Lung (tissue), 12 donors: ENCODE measurements around the gene OR52B2. TPM values are rescaled to one million over a fixed set of nuclear protein-coding genes. Genes with fewer than 3 reads are reported as not detected.
"Not testable (repeated sequence)": the region's sequence is repeated elsewhere in the genome, so short reads cannot be mapped to it uniquely, and the experiment has no call there.

Experiments
- ATAC-seq: fragments of 200-7000 bp; cut with Tn5 transposase; one replicate; pipeline ENCODE4 v1.9.1; 2020; ENCODE audit warnings: moderate number of reproducible peaks; ENCODE audit not compliant: insufficient read depth, low FRiP score
- DNase-seq, 3 donors: peaks; one replicate each; pipeline ENCODE4 v3.0.0-alpha.2; 2013 to 2017
- H3K27ac ChIP-seq, 2 donors: one replicate each; pipeline ENCODE4 v1.5.1; 2013; ENCODE audit warnings: mild to moderate bottlenecking in 2 of 2, moderate library complexity in 2 of 2, control low read depth in 1 of 2, inconsistent platforms in 1 of 2, low read depth in 1 of 2, low read length in 1 of 2
- H3K27me3 ChIP-seq, 3 donors: one replicate each; pipeline ENCODE4 v1.5.1; 2013; ENCODE audit warnings: low read length in 2 of 3; ENCODE audit not compliant: control insufficient read depth in 3 of 3, insufficient read depth in 3 of 3
- H3K36me3 ChIP-seq, 4 donors: one replicate each; pipeline ENCODE4 v1.5.1; 2013; ENCODE audit warnings: low read length in 4 of 4, mild to moderate bottlenecking in 1 of 4, moderate library complexity in 1 of 4; ENCODE audit not compliant: control insufficient read depth in 4 of 4, insufficient read depth in 4 of 4
- H3K4me1 ChIP-seq, 5 donors: one replicate each; pipeline ENCODE4 v1.5.1; 2013; ENCODE audit warnings: low read length in 5 of 5, mild to moderate bottlenecking in 2 of 5, moderate library complexity in 1 of 5; ENCODE audit not compliant: control insufficient read depth in 5 of 5, insufficient read depth in 5 of 5
- H3K4me3 ChIP-seq: one replicate; pipeline ENCODE4 v1.5.1; 2013; ENCODE audit warnings: mild to moderate bottlenecking, control low read depth, moderate library complexity
- H3K9ac ChIP-seq, 2 donors: one replicate each; pipeline ENCODE4 v1.5.1; 2013; ENCODE audit warnings: low read length in 2 of 2, control low read depth in 1 of 2; ENCODE audit not compliant: insufficient read depth in 1 of 2
- H3K9me3 ChIP-seq, 4 donors: one replicate each; pipeline ENCODE4 v1.5.1; 2013; ENCODE audit warnings: low read length in 3 of 4, mild to moderate bottlenecking in 1 of 4, moderate library complexity in 1 of 4; ENCODE audit not compliant: control insufficient read depth in 4 of 4, insufficient read depth in 3 of 4
- WGBS, 2 donors: extraction: QIAGEN DNeasy Blood & Tissue Kit; methylation state at CpG; one replicate each; pipeline ENCODE4 v1.1.7; 2013; 5-methylcytosine and 5-hydroxymethylcytosine counted together
- polyA plus RNA-seq, 2 donors: library from polyadenylated mRNA; stranded (reverse); fragments of 200-250 nt; gene quantifications; one replicate each; pipeline ENCODE4 v1.2.1, GENCODE V29; 2013
- total RNA-seq, 2 donors: library from RNA; depleted of rRNA in 1 of 2; stranded (reverse); fragments of >200 nt in 1 of 2; gene quantifications; one replicate each; pipeline ENCODE4 v1.2.1, GENCODE V29; 2014 to 2021
- TF ChIP-seq, protein P1 (sequence below): IDR thresholded peaks from 2 replicates; pipeline ENCODE4 v1.5.1; 2012; ENCODE audit warnings: mild to moderate bottlenecking; ENCODE audit errors: control extremely low read depth, extremely low read depth
- donor health status: control.
- donor health status: control.
- donor health status: Bipolar disorder and iron deficiency.
- donor health status: healthy.
- donor health status: DM: yes; HTN: yes; CAD: no.

The OR52B2 gene
- total and polyA plus RNA-seq, 4 donors: not detected

DNA sequence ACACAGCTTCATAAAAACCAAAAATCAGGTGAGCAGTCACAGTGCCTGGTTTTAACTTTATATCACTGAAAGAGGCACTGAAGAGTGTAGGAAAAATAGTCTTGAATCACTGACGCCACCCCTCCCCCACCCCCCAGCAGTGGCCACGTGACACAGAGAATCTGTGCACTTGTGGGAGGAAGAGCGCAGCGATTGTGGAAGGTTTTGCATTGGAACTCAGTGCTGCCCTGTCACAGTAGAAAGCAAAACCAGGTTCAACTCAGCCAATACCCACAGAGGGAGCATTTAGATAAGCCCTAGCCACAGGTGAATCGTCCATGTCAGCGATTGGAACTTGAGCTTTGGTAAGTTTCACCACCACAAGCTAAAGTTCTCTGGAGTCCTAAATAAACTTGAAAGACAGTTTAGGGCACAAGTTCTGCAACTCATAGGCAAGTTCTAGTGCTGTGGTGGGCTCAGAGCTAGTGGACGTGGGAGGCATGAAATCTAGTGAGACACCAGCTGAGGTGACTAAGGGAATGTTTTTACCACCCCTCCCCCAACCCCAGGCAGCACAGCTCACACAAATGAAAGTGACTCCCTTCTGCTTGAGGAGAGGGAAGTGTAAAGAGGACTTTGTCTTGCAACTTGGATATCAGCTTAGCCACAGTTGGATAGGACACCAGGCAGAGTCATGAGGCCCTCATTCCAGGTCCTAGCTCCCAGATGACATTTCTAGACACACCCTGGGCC is 13.3 kb downstream of the OR52B2 start:
- H3K4me1 ChIP-seq: no peaks in the 10 kb centered on the region
- peaks cover 0 to 3% (median 0%) of the 10 kb centered on the region in 4 donors for H3K9me3 ChIP-seq
- no peak overlapping the region for H3K4me3 ChIP-seq
- no peak overlapping the region for H3K9ac ChIP-seq
- 76 to 88% methylated on average over 7 of the region's 7 CpGs for WGBS, 2 donors
- TF ChIP-seq, protein P1, sequence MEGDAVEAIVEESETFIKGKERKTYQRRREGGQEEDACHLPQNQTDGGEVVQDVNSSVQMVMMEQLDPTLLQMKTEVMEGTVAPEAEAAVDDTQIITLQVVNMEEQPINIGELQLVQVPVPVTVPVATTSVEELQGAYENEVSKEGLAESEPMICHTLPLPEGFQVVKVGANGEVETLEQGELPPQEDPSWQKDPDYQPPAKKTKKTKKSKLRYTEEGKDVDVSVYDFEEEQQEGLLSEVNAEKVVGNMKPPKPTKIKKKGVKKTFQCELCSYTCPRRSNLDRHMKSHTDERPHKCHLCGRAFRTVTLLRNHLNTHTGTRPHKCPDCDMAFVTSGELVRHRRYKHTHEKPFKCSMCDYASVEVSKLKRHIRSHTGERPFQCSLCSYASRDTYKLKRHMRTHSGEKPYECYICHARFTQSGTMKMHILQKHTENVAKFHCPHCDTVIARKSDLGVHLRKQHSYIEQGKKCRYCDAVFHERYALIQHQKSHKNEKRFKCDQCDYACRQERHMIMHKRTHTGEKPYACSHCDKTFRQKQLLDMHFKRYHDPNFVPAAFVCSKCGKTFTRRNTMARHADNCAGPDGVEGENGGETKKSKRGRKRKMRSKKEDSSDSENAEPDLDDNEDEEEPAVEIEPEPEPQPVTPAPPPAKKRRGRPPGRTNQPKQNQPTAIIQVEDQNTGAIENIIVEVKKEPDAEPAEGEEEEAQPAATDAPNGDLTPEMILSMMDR: no peak
- no peak for DNase-seq
- no peaks in the 10 kb centered on the region for H3K27me3 ChIP-seq
- H3K36me3 ChIP-seq: no peaks in the 10 kb centered on the region
- ATAC-seq: no peak
- no peak overlapping the region for H3K27ac ChIP-seq

DNA sequence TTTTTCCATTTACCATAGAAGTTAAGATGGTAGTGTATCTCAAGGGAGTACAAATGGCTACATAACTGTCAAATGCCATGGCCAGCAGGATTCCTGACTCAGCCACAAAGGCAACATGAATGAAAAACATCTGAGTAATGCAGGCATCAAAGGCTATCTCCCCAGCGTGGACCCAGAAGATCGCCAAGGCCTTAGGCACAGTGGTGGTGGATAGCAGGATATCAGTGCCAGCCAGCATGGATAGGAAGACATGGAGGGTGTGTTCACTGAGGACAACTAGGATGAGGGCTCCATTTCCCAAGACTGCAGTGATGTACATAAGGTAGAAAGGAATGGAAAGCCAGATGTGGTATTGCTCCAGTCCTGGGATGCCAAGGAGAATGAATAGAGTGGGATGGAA is 18.0 kb downstream of the OR52B2 start:
- WGBS, 2 donors: 90 to 96% methylated on average over 2 of the region's 2 CpGs
- Histone ChIP-seq H3K9me3 (peaks cover 0 to 3% (median 0%) of the 10 kb centered on the region in 4 donors), H3K4me3 (no peak overlapping the region), H3K36me3 (no peaks in the 10 kb centered on the region), H3K4me1 (no peaks in the 10 kb centered on the region), H3K27ac (no peak overlapping the region), H3K9ac (no peak overlapping the region), H3K27me3 (no peaks in the 10 kb centered on the region)
- DNase-seq (no peak), ATAC-seq (no peak)
- TF ChIP-seq, protein P1: no peak

DNA sequence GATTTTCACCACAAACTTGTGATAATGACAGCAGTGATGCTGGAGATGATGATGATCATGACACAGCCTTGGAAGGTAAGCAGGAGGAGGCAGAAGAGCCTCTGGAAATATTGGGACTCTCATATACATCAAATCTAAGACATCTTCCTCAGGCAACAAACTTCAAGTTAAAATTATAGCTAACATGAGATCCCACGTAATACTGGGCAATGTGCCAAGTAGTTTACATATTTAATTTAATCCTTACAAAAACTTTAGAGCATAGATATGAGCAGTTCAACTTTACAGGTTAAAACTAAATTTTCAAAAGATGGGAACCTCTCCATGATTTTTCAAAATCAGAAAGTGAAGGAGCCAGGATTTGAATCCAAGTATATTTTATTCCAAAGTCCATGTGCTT is 19.0 kb downstream of the OR52B2 start:
- no peak overlapping the region for H3K9ac ChIP-seq
- ATAC-seq: no peak
- WGBS, 2 donors: 16 to 18% methylated on average over 1 of the region's 1 CpG
- H3K36me3 ChIP-seq: no peaks in the 10 kb centered on the region
- H3K27ac ChIP-seq: no peak overlapping the region
- H3K9me3 ChIP-seq: peaks cover 0 to 3% (median 0%) of the 10 kb centered on the region in 4 donors
- no peaks in the 10 kb centered on the region for H3K27me3 ChIP-seq
- DNase-seq: no peak
- TF ChIP-seq, protein P1: no peak
- H3K4me1 ChIP-seq: no peaks in the 10 kb centered on the region
- no peak overlapping the region for H3K4me3 ChIP-seq

DNA sequence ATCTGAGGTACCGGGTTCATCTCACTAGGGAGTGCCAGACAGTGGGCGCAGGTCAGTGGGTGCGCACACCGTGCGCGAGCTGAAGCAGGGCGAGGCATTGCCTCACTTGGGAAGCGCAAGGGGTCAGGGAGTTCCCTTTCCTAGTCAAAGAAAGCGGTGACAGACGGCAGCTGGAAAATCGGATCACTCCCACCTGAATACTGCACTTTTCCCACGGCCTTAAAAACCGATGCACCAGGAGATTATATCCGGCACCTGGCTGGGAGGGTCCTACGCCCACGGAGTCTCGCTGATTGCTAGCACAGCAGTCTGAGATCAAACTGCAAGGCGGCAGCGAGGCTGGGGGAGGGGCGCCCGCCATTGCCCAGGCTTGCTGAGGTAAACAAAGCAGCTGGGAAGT is 26.4 kb downstream of the OR52B2 start:
- not testable (repeated sequence) for H3K27ac ChIP-seq, H3K36me3 ChIP-seq, H3K9ac ChIP-seq, ATAC-seq, H3K9me3 ChIP-seq, H3K4me1 ChIP-seq, H3K4me3 ChIP-seq, DNase-seq, H3K27me3 ChIP-seq
- WGBS, 2 donors: 70 to 73% methylated on average over 10 to 12 of the region's 21 CpGs
